NCI-H460 (cell line): ENCODE results near the gene MARCO. TPM values are rescaled to one million over a fixed set of nuclear protein-coding genes. Genes with fewer than 3 reads are reported as not detected.
"Not testable (repeated sequence)": the region's sequence is repeated elsewhere in the genome, so short reads cannot be mapped to it uniquely, and the experiment has no call there.

Experiments
- DNase-seq: peaks from one replicate; pipeline ENCODE4 v3.0.0-alpha.2; 2016; ENCODE audit warnings: low read depth; ENCODE audit errors: extremely low read depth
- total RNA-seq: library from RNA; depleted of rRNA; stranded (reverse); fragments of >200 nt; shearing (Covaris generic); gene quantifications from 2 replicates; pipeline ENCODE4 v1.2.3, GENCODE V29; 2014; rRNA removed

The MARCO gene
- total RNA-seq, 1 experiment from 2014 or later: not detected

DNA sequence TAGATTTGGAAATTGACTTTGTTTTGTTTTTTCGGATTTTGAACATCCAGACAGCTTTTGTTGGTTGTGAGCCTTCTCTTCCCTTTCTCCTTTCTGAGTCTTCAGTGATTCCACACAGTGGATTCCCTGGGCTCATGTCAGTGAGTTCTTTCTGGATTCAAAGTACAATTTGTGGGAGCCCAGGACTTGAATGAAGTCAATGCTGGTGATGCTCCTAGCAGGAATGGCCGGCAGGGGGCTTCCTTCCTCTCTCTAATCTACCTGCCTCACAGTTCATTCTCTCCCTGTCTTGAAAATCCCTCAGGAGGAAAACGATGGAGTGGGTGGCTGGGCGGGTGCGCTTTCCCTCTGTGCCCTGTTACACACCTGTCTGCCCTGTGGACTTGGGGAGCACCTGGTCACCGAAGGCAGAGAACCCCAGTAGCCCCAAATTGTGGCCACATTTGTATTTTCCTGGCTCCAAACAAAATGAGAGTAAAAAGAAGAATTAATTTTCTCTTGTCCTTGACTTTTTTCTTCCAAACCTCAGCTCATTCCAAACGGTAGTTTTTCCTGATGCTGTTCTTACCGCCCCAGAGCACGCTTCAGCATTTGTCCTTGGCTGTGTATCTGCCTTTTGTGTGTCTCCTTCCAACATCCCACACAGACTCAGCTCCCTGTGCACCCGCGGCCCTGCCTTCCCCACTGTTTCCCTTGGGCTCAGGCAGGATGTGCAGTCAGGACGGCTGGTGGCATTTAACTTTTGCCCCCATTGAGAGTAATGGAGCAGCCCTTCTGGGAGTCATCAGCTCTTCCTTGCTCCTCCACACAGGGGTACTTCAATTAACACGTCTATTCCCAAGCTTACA is 86.6 kb downstream of the MARCO start:
- DNase-seq: peak; percentile 37

DNA sequence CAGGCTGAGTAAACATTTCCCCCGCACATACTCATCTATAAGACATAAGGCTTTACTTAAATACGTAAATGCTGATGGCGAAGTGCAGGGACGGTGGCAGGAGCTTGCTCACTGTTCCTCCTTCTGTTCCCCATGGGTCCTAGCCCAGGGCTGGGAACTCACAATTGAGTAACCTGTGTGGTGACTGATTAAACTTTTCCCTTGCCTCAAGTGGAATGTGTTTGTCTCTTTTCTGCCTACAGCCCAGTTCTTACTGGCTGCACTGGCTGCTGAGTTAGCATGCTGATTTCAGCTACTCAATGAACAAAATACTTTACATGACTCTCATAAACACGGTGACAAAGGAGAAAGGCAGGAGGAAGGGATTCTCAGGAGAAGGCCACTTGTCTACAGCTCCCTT is 87.3 kb downstream of the MARCO start:
- no peak for DNase-seq

DNA sequence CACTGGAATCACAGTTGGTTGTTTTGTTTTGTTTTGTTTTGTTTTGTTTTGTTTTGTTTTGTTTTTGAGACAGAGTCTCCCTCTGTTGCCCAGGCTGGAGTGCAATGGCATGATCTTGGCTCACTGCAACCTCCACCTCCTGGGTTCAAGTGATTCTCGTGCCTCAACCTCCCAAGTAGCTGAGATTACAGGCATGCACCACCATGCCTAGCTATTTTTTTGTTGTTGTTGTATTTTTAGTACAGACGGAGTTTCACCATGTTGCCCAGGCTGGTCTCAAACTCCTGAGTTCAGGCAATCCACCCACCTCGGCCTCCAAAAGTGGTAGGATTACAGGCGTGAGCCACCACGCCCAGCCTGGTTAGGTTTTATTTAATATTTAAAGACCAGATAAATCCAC is 95.9 kb downstream of the MARCO start:
- not testable (repeated sequence) for DNase-seq

DNA sequence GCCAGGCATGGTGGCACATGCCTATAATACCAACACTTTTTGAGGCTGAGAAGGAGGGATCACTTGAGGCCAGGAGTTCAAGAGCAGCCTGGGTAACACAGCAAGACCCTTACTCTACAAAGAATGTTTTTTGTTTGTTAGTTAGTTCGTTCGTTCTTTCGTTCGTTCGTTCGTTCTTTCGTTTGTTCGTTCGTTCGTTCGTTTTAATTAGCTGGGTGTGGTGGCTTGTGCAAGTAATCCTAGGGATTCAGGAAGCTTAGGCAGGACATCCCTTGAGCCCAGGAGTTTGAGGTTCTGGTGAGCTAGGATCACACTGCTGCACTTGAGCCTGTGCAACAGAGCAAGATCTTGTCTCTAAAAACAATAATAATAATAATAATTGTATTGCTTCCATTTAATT is 98.7 kb downstream of the MARCO start:
- no peak for DNase-seq

Other genes with a start within 250 kb of the MARCO start
- not detected in 2 replicates for gene EN1, start 94.5 kb upstream of the MARCO start, total RNA-seq
- gene C1QL2, start 216.6 kb downstream of the MARCO start, total RNA-seq: not detected in 2 replicates